Stomach (tissue), 9 donors: ENCODE results near the gene GNAO1. TPM values are rescaled to one million over a fixed set of nuclear protein-coding genes. Genes with fewer than 3 reads are reported as not detected.

Source experiments
- DNase-seq, 2 donors: peaks; one replicate each; pipeline versions ENCODE4 v3.0.0 to v3.0.0-alpha.2; 2013 to 2019
- H3K27ac ChIP-seq, 5 donors: fragments of 200-600 bp in 4 of 5; sonication (generic) in 4 of 5; one replicate each; pipeline ENCODE4 v1.5.1; 2013 to 2019; ENCODE audit warnings: mild to moderate bottlenecking in 1 of 5, moderate library complexity in 1 of 5
- H3K27me3 ChIP-seq, 3 donors: fragments of 200-600 bp; sonication (generic); one replicate each; pipeline ENCODE4 v1.5.1; 2017 to 2019; ENCODE audit warnings: mixed run types in 1 of 3
- H3K36me3 ChIP-seq, 4 donors: fragments of 200-600 bp; sonication (generic); 1 replicate in 3 of 4; 2 replicates in 1 of 4; pipeline ENCODE4 v1.5.1; 2016 to 2019
- H3K4me1 ChIP-seq, 4 donors: fragments of 200-600 bp; sonication (generic); one replicate each; pipeline ENCODE4 v1.5.1; 2016 to 2019
- H3K4me3 ChIP-seq, 4 donors: fragments of 200-600 bp; sonication (generic) in 3 of 4; one replicate each; pipeline ENCODE4 v1.5.1; 2016 to 2019; ENCODE audit warnings: mild to moderate bottlenecking in 1 of 4
- H3K9me3 ChIP-seq, 4 donors: fragments of 200-600 bp; sonication (generic); one replicate each; pipeline ENCODE4 v1.5.1; 2016 to 2019
- CTCF ChIP-seq, 7 experiments: fragments of 450-650 bp in 4 of 7; fragments of 200-600 bp in 3 of 7; sonication (generic) in 3 of 7; IDR thresholded peaks; one replicate each; pipeline ENCODE4 v1.5.1; 2016 to 2019; ENCODE audit warnings: antibody characterized with exemption in 7 of 7, control low read depth in 2 of 7, mild to moderate bottlenecking in 1 of 7
- EP300 ChIP-seq: sonication (generic); formaldehyde crosslinking; IDR thresholded peaks from one replicate; pipeline ENCODE4 v1.6.1; 2017; ENCODE audit warnings: antibody characterized with exemption
- POLR2A ChIP-seq, 4 donors: fragments of 450-650 bp; IDR thresholded peaks; one replicate each; pipeline ENCODE4 v1.6.1; 2016; ENCODE audit warnings: antibody characterized with exemption in 4 of 4, control low read depth in 2 of 4, mild to moderate bottlenecking in 1 of 4, moderate library complexity in 1 of 4
- POLR2AphosphoS5 ChIP-seq, 3 donors: sonication (generic); formaldehyde crosslinking; IDR thresholded peaks; one replicate each; pipeline ENCODE4 v1.6.1; 2016; ENCODE audit warnings: antibody characterized with exemption in 3 of 3
- WGBS, 5 donors: extraction: QIAGEN DNeasy Blood & Tissue Kit in 3 of 5; methylation state at CpG; one replicate each; pipeline versions ENCODE4 v1.1.5 to v1.1.7; 2013 to 2018; 5-methylcytosine and 5-hydroxymethylcytosine counted together
- intact Hi-C: fragments of 100-400 bp; cut with DNase I; formaldehyde crosslinking; loops from one replicate; pipeline ENCODE4 v1.15.1; 2023; ENCODE audit warnings: low total_unique reads
- polyA plus RNA-seq, 3 donors: library from polyadenylated mRNA; stranded (reverse); fragments of 200-250 nt; gene quantifications; one replicate each; pipeline ENCODE4 v1.2.3, GENCODE V29; 2013
- total RNA-seq, 5 donors: library from RNA; depleted of rRNA; stranded (reverse); fragments of >200 nt; gene quantifications; one replicate each; pipeline versions ENCODE4 v1.1.0 to v1.2.3, GENCODE V29; 2014 to 2016
- donor health status: healthy with polysubstance abuse.
- donor health status: Bipolar disorder and iron deficiency.
- donor health status: healthy.

GNAO1 gene
- total and polyA plus RNA-seq, 8 donors, result 2.3 to 42.0 (median 4.7) TPM

GRCh38 chr16:56298948-56299596 is 107.8 kb downstream of the GNAO1 start:
- Histone ChIP-seq H3K36me3 (no peaks in the 10 kb centered on the region), H3K4me3 (no peak overlapping the region), H3K27me3 (no peaks in the 10 kb centered on the region), H3K9me3 (no peaks in the 10 kb centered on the region), H3K27ac (peak overlapping the region in 2 of 5 donors; percentile 46 to 63), H3K4me1 (peaks cover 0 to 47% (median 26%) of the 10 kb centered on the region in 4 donors)
- DNase-seq, result peak in 1 of 2 donors; percentile 50
- TF ChIP-seq POLR2AphosphoS5 (IDR thresholded peaks at IDR 0.05), result no peak
- intact Hi-C loops, result no loop called here
- 49 to 62% (median 60%) methylated on average over 5 to 7 of the region's 7 CpGs for WGBS, 5 donors

- Histone ChIP-seq H3K4me1 (peaks cover 0 to 36% (median 21%) of the 10 kb centered on the region in 4 donors), H3K36me3 (no peaks in the 10 kb centered on the region), H3K4me3 (no peak overlapping the region), H3K27ac (peak overlapping the region in 2 of 5 donors; percentile 46 to 63), H3K27me3 (no peaks in the 10 kb centered on the region), H3K9me3 (no peaks in the 10 kb centered on the region)
- 61 to 70% (median 62%) methylated on average over 4 of the region's 4 CpGs for WGBS, 5 donors
- intact Hi-C loops, result no loop called here
- no peak for DNase-seq
- TF ChIP-seq EP300 (no peak), POLR2A (IDR thresholded peaks at IDR 0.05) (no peak), CTCF (IDR thresholded peaks at IDR 0.05) (no peak), POLR2AphosphoS5 (IDR thresholded peaks at IDR 0.05) (no peak)
Observed at GRCh38 chr16:56300242-56300623, 108.9 kb downstream of the GNAO1 start.

- Histone ChIP-seq H3K9me3 (no peaks in the 10 kb centered on the region), H3K4me3 (no peak overlapping the region), H3K36me3 (no peaks in the 10 kb centered on the region), H3K4me1 (peaks cover 0 to 32% (median 16%) of the 10 kb centered on the region in 4 donors), H3K27me3 (no peaks in the 10 kb centered on the region), H3K27ac (peak overlapping the region in 1 of 5 donors; percentile 63)
- WGBS, 5 donors, result 57 to 66% (median 65%) methylated on average over 14 of the region's 14 CpGs
- no peak for TF ChIP-seq EP300
- TF ChIP-seq POLR2A (IDR thresholded peaks at IDR 0.05), result no peak
- no peak for TF ChIP-seq CTCF (IDR thresholded peaks at IDR 0.05)
- intact Hi-C loops, result no loop called here
- no peak for DNase-seq
Observed at GRCh38 chr16:56300891-56301850, 109.9 kb downstream of the GNAO1 start.

- Histone ChIP-seq H3K9me3 (no peaks in the 10 kb centered on the region), H3K4me1 (peaks cover 0 to 33% (median 14%) of the 10 kb centered on the region in 4 donors), H3K4me3 (no peak overlapping the region), H3K36me3 (no peaks in the 10 kb centered on the region), H3K27ac (peak overlapping the region in 1 of 5 donors; percentile 2), H3K27me3 (no peaks in the 10 kb centered on the region)
- DNase-seq, result no peak
- 85 to 91% (median 86%) methylated on average over 5 of the region's 5 CpGs for WGBS, 5 donors
- TF ChIP-seq CTCF (IDR thresholded peaks at IDR 0.05) (no peak), POLR2AphosphoS5 (IDR thresholded peaks at IDR 0.05) (no peak), POLR2A (IDR thresholded peaks at IDR 0.05) (no peak), EP300 (no peak)
- intact Hi-C loops, result no loop called here
Observed at GRCh38 chr16:56302506-56302905, 111.2 kb downstream of the GNAO1 start.
